Esophagus squamous epithelium (tissue), 4 donors: ENCODE measurements around the gene CATSPERE.

Experiments
- POLR2A ChIP-seq, 4 donors: fragments of 450-650 bp; IDR thresholded peaks; one replicate each; pipeline ENCODE4 v1.6.1; 2017; ENCODE audit warnings: antibody characterized with exemption in 4 of 4, mild to moderate bottlenecking in 4 of 4, moderate library complexity in 3 of 4
- TF ChIP-seq, protein P1 (sequence below), 6 experiments: fragments of 450-650 bp in 4 of 6; fragments of 200-600 bp in 2 of 6; sonication (generic) in 2 of 6; IDR thresholded peaks; one replicate each; pipeline ENCODE4 v1.5.1; 2016 to 2019; ENCODE audit warnings: antibody characterized with exemption in 6 of 6, mild to moderate bottlenecking in 4 of 6, moderate library complexity in 4 of 6

DNA sequence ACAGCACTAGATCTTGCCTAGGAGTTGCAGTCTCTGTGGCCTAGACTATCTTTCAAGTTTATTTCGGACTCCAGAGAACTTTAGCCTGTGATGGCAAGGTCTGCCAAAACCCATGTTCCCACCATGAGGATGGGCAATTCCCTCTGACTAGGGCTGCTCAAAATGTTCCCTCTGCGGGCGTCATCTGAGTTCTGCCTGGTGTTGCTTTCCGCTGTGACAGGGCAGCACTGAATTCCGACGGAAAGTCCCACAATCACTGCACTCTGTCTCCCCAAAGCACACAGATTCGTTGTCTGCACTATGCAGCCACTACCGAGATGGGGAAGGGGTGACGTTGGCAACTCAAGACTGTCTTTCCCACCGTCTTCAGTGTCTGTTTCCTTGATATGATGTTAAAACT, 75.2 kb downstream of the CATSPERE start:
- TF ChIP-seq, protein P1, sequence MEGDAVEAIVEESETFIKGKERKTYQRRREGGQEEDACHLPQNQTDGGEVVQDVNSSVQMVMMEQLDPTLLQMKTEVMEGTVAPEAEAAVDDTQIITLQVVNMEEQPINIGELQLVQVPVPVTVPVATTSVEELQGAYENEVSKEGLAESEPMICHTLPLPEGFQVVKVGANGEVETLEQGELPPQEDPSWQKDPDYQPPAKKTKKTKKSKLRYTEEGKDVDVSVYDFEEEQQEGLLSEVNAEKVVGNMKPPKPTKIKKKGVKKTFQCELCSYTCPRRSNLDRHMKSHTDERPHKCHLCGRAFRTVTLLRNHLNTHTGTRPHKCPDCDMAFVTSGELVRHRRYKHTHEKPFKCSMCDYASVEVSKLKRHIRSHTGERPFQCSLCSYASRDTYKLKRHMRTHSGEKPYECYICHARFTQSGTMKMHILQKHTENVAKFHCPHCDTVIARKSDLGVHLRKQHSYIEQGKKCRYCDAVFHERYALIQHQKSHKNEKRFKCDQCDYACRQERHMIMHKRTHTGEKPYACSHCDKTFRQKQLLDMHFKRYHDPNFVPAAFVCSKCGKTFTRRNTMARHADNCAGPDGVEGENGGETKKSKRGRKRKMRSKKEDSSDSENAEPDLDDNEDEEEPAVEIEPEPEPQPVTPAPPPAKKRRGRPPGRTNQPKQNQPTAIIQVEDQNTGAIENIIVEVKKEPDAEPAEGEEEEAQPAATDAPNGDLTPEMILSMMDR (IDR thresholded peaks at IDR 0.05): no peak
- no peak for TF ChIP-seq POLR2A (IDR thresholded peaks at IDR 0.05)
